Left kidney (tissue), 2 donors: ENCODE data around the gene DNLZ. TPM values are rescaled to one million over a fixed set of nuclear protein-coding genes. Genes with fewer than 3 reads are reported as not detected.

Experiments
- DNase-seq: peaks from one replicate; pipeline ENCODE4 v3.0.0-alpha.2; 2013
- polyA plus RNA-seq: library from polyadenylated mRNA; unstranded; fragments of 120-200 nt; gene quantifications from one replicate; pipeline ENCODE4 v1.2.1, GENCODE V29; 2013; ENCODE audit not compliant: insufficient read length

The DNLZ gene
- polyA plus RNA-seq, 1 donor: 4.3 TPM

- DNase-seq: no peak
Observed at GRCh38 chr9:136318111-136318775, 45.3 kb downstream of the DNLZ start.

GRCh38 chr9:136317695-136318094, 45.8 kb downstream of the DNLZ start:
- DNase-seq: no peak

- DNase-seq: no peak
Observed at GRCh38 chr9:136316896-136317676, 46.5 kb downstream of the DNLZ start.

GRCh38 chr9:136316271-136316751, 47.2 kb downstream of the DNLZ start:
- DNase-seq: no peak

- DNase-seq: no peak
Observed at GRCh38 chr9:136314944-136315343, 48.6 kb downstream of the DNLZ start.

GRCh38 chr9:136314056-136314416, 49.5 kb downstream of the DNLZ start:
- no peak for DNase-seq

- DNase-seq: no peak
Observed at GRCh38 chr9:136313111-136314055, 50.2 kb downstream of the DNLZ start.

- DNase-seq: no peak
Observed at GRCh38 chr9:136312436-136312835, 51.1 kb downstream of the DNLZ start.

GRCh38 chr9:136312009-136312375, 51.6 kb downstream of the DNLZ start:
- no peak for DNase-seq

- no peak for DNase-seq
Observed at GRCh38 chr9:136311051-136312008, 52.2 kb downstream of the DNLZ start.

GRCh38 chr9:136310273-136311030, 53.1 kb downstream of the DNLZ start:
- DNase-seq: no peak

- no peak for DNase-seq
Observed at GRCh38 chr9:136309806-136310220, 53.7 kb downstream of the DNLZ start.

Other genes starting within 250 kb of the DNLZ start
- 14.0 TPM for gene TMEM250, start 244.9 kb downstream of the DNLZ start, polyA plus RNA-seq
- not detected for gene LHX3, start 158.6 kb downstream of the DNLZ start, polyA plus RNA-seq
- 18.6 TPM for gene QSOX2, start 117.9 kb downstream of the DNLZ start, polyA plus RNA-seq
- 2.2 TPM for gene CCDC187, start 59.6 kb downstream of the DNLZ start, polyA plus RNA-seq
- gene GPSM1, start 36.2 kb downstream of the DNLZ start, polyA plus RNA-seq: 27.4 TPM
- gene CARD9, start 9.9 kb upstream of the DNLZ start, polyA plus RNA-seq: 1.8 TPM
- gene SNAPC4, start 36.4 kb upstream of the DNLZ start, polyA plus RNA-seq: 13.6 TPM
- gene ENTR1, start 46.9 kb upstream of the DNLZ start, polyA plus RNA-seq: 59.1 TPM
- 69.4 TPM for gene PMPCA, start 46.9 kb upstream of the DNLZ start, polyA plus RNA-seq
- gene INPP5E, start 76.1 kb upstream of the DNLZ start, polyA plus RNA-seq: 12.6 TPM
- gene SEC16A, start 119.3 kb upstream of the DNLZ start, polyA plus RNA-seq: 68.5 TPM
- 26.4 TPM for gene NOTCH1, start 182.3 kb upstream of the DNLZ start, polyA plus RNA-seq